A549 (cell line): ENCODE data around the gene CEP290.

Experiments used
- CEBPB ChIP-seq, 2 experiments: fragments of >200 bp in 1 of 2; sonication (Bioruptor Twin) in 1 of 2; formaldehyde crosslinking in 1 of 2; IDR thresholded peaks; 2 replicates each; pipeline ENCODE4 v1.6.1; 2012 to 2016
- EHMT2 ChIP-seq: fragments of 200-600 bp; sonication (generic); IDR thresholded peaks from 2 replicates; pipeline ENCODE4 v1.6.1; 2016; ENCODE audit warnings: antibody characterized with exemption, low read depth, mild to moderate bottlenecking, moderate library complexity
- GATA3 ChIP-seq: IDR thresholded peaks from 2 replicates; pipeline ENCODE4 v1.6.1; 2012; ENCODE audit warnings: borderline replicate concordance
- HDAC2 ChIP-seq: fragments of 200-600 bp; sonication (generic); IDR thresholded peaks from 2 replicates; pipeline ENCODE4 v1.6.1; 2016
- KDM1A ChIP-seq: fragments of 200-600 bp; sonication (generic); IDR thresholded peaks from 2 replicates; pipeline ENCODE4 v1.6.1; 2016; ENCODE audit warnings: low read depth, mild to moderate bottlenecking
- NR3C1 ChIP-seq: fragments of >200 bp; sonication (Bioruptor Twin); formaldehyde crosslinking; IDR thresholded peaks from 3 replicates; pipeline ENCODE4 v1.6.1; 2017
- POLR2A ChIP-seq: IDR thresholded peaks from 2 replicates; pipeline ENCODE4 v1.6.1; 2012; ENCODE audit warnings: mild to moderate bottlenecking, low read length
- POLR2AphosphoS2 ChIP-seq: conservative IDR thresholded peaks from 2 replicates; pipeline ENCODE4 v1.6.1; 2012; ENCODE audit warnings: low read length, improper control_type of control experiment, inconsistent platforms
- RAD21 ChIP-seq, 2 experiments: fragments of >200 bp in 1 of 2; sonication (Bioruptor Twin) in 1 of 2; formaldehyde crosslinking in 1 of 2; IDR thresholded peaks in 1 of 2; conservative IDR thresholded peaks in 1 of 2; 2 replicates in 1 of 2; 3 replicates in 1 of 2; pipeline ENCODE4 v1.6.1; 2012 to 2018; ENCODE audit warnings: inconsistent platforms in 1 of 2
- RCOR1 ChIP-seq: fragments of 150-350 bp; IDR thresholded peaks from 2 replicates; pipeline ENCODE4 v1.6.1; 2014; ENCODE audit warnings: antibody characterized with exemption, low read length, low read depth
- SMC3 ChIP-seq: fragments of >200 bp; sonication (Bioruptor Twin); formaldehyde crosslinking; IDR thresholded peaks from 3 replicates; pipeline ENCODE4 v1.6.1; 2018; ENCODE audit warnings: inconsistent platforms
- TF ChIP-seq, protein P1 (sequence below): fragments of >200 bp; sonication (Bioruptor Twin); formaldehyde crosslinking; IDR thresholded peaks from 3 replicates; pipeline ENCODE4 v1.5.1; 2016
- TF ChIP-seq, protein P2 (sequence below): fragments of 200-600 bp; sonication (generic); IDR thresholded peaks from 2 replicates; pipeline ENCODE4 v1.6.1; 2016; ENCODE audit warnings: antibody characterized with exemption, mild to moderate bottlenecking, moderate library complexity
- TF ChIP-seq, protein P3 (sequence below): IDR thresholded peaks from 2 replicates; pipeline ENCODE4 v1.6.1; 2012

DNA sequence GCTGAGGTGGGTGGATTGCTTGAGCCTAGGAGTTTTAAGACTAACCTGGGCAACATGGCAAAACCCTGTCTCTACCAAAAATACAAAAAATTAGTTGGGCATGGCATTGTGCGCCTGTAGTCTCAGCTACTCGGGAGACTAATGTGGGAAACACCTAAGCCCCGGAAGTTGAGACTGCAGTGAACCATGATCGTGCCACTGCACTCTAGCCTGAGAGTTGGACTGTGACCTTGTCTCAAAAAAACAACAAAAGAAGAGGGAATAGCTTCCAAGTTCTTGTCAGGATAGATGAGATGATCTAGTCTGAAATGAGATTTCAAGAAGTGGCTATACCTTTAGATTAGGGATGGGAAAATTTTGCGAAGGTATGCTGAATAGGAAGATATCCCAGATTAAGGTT, 97.9 kb downstream of the CEP290 start:
- TF ChIP-seq, protein P1, sequence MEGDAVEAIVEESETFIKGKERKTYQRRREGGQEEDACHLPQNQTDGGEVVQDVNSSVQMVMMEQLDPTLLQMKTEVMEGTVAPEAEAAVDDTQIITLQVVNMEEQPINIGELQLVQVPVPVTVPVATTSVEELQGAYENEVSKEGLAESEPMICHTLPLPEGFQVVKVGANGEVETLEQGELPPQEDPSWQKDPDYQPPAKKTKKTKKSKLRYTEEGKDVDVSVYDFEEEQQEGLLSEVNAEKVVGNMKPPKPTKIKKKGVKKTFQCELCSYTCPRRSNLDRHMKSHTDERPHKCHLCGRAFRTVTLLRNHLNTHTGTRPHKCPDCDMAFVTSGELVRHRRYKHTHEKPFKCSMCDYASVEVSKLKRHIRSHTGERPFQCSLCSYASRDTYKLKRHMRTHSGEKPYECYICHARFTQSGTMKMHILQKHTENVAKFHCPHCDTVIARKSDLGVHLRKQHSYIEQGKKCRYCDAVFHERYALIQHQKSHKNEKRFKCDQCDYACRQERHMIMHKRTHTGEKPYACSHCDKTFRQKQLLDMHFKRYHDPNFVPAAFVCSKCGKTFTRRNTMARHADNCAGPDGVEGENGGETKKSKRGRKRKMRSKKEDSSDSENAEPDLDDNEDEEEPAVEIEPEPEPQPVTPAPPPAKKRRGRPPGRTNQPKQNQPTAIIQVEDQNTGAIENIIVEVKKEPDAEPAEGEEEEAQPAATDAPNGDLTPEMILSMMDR = no peak
- TF ChIP-seq, protein P2, sequence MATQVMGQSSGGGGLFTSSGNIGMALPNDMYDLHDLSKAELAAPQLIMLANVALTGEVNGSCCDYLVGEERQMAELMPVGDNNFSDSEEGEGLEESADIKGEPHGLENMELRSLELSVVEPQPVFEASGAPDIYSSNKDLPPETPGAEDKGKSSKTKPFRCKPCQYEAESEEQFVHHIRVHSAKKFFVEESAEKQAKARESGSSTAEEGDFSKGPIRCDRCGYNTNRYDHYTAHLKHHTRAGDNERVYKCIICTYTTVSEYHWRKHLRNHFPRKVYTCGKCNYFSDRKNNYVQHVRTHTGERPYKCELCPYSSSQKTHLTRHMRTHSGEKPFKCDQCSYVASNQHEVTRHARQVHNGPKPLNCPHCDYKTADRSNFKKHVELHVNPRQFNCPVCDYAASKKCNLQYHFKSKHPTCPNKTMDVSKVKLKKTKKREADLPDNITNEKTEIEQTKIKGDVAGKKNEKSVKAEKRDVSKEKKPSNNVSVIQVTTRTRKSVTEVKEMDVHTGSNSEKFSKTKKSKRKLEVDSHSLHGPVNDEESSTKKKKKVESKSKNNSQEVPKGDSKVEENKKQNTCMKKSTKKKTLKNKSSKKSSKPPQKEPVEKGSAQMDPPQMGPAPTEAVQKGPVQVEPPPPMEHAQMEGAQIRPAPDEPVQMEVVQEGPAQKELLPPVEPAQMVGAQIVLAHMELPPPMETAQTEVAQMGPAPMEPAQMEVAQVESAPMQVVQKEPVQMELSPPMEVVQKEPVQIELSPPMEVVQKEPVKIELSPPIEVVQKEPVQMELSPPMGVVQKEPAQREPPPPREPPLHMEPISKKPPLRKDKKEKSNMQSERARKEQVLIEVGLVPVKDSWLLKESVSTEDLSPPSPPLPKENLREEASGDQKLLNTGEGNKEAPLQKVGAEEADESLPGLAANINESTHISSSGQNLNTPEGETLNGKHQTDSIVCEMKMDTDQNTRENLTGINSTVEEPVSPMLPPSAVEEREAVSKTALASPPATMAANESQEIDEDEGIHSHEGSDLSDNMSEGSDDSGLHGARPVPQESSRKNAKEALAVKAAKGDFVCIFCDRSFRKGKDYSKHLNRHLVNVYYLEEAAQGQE = no peak
- TF ChIP-seq NR3C1 (no peak), POLR2A (no peak), CEBPB (IDR thresholded peaks at IDR 0.05) (no peak), RCOR1 (no peak), POLR2AphosphoS2 (no peak), KDM1A (no peak), HDAC2 (no peak), EHMT2 (no peak), GATA3 (no peak), SMC3 (no peak), RAD21 (conservative IDR thresholded peaks at IDR 0.05 in 1 of 2, IDR thresholded peaks at IDR 0.05 in 1 of 2) (no peak)
- TF ChIP-seq, protein P3, sequence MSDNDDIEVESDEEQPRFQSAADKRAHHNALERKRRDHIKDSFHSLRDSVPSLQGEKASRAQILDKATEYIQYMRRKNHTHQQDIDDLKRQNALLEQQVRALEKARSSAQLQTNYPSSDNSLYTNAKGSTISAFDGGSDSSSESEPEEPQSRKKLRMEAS = no peak
